Ovary (tissue), 3 donors: ENCODE measurements around the gene SMIM1.

Experiments used
- CTCF ChIP-seq, 3 donors: fragments of 450-650 bp in 2 of 3; fragments of 200-600 bp in 1 of 3; IDR thresholded peaks; one replicate each; pipeline versions ENCODE4 v1.5.1 to v1.8.0; 2016 to 2022; ENCODE audit warnings: antibody characterized with exemption in 3 of 3, mild to moderate bottlenecking in 1 of 3
- EP300 ChIP-seq: sonication (generic); formaldehyde crosslinking; IDR thresholded peaks from one replicate; pipeline ENCODE4 v1.6.1; 2017; ENCODE audit warnings: antibody characterized with exemption
- POLR2A ChIP-seq: fragments of 450-650 bp; IDR thresholded peaks from one replicate; pipeline ENCODE4 v1.6.1; 2017; ENCODE audit warnings: antibody characterized with exemption, mild to moderate bottlenecking, moderate library complexity
- donor health status: DM: no; HTN: no; CAD: no.

GRCh38 chr1:3820316-3820715, 47.8 kb downstream of the SMIM1 start:
- TF ChIP-seq CTCF (IDR thresholded peaks at IDR 0.05) (no peak), POLR2A (no peak), EP300 (no peak)
